NCI-H128 (cell line): Measurements from ENCODE around the gene ZNF674.
"Not testable (repeated sequence)": the region's sequence is repeated elsewhere in the genome, so short reads cannot be mapped to it uniquely, and the experiment has no call there.

Experiments
- DNase-seq: peaks from one replicate; lab custom pipeline; 2025; ENCODE audit not compliant: unreplicated experiment; lab: John Stamatoyannopoulos, UW

Gene ZNF674

DNA sequence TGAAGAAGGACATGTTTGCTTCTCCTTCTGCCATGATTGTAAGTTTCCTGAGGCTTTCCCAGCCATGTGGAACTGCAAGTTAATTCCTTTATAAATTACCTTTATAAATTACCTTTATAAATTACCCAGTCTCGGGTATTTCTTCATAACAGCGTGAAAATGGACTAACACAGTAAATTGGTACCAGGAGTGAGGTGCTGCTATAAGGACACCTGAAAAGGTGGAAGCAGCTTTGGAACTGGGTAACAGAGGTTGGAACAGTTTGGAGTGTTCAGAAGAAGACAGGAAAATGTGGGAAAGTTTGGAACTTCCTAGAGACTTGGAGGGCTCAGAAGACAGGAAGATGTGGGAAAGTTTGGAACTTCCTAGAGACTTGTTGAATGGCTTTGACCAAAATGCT, 66.6 kb downstream of the ZNF674 start:
- not testable (repeated sequence) for DNase-seq

DNA sequence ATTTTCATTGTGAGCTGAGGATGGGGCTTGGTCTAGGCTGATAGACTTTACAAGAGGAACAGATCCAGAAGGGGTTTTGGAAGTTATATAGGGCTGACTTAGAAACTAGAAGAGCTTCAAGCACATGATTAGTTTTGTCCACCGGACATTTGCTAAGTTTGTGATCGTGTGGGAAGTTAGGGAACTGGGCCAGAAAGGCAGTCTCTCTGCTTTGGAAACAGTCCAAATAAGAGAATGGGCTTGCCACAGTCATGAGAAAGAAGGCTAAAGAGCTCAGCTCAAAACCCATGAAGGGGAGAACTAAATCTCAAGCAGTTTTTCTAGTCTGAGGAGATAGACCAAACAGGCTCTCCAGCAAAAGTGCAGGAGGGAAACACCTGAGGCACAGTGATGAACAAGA, 67.8 kb downstream of the ZNF674 start:
- DNase-seq: no peak

DNA sequence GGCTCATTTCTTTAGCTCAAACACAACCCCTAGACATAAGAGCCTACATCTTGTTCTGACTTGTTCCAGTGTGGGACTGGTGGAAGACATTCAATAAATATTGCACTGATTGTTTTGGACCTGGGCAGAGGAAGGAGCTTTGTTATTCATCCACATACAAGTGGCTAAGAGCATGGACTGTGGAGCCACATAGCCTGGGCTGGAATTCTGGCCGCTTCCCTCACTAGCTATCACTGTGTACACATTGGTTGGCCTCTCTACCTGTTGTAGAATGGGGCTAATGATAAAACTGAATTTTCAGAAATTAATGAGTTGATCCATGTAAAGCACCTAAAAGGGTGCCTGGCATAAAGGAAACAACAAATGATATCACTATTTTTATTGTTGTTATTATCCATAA, 80.0 kb downstream of the ZNF674 start:
- DNase-seq: no peak

DNA sequence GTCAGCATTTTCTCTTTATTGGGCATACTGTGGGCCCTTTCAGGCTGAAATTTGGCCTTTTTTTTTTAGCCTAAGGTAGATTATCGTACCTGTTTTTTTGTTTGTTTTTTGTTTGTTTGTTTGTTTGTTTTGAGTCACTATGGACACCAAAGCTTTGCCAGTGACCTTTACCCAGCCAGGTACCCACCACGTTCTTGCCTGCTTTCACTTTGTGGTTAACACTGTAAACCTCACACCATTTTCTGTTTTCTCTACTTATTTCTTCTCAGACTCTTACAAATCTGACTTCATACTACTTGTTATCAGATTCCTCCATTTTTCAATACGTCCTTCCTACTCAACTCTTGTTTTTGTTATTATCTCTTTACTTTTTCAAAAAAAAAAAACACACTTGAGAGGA, 81.5 kb downstream of the ZNF674 start:
- DNase-seq: no peak

DNA sequence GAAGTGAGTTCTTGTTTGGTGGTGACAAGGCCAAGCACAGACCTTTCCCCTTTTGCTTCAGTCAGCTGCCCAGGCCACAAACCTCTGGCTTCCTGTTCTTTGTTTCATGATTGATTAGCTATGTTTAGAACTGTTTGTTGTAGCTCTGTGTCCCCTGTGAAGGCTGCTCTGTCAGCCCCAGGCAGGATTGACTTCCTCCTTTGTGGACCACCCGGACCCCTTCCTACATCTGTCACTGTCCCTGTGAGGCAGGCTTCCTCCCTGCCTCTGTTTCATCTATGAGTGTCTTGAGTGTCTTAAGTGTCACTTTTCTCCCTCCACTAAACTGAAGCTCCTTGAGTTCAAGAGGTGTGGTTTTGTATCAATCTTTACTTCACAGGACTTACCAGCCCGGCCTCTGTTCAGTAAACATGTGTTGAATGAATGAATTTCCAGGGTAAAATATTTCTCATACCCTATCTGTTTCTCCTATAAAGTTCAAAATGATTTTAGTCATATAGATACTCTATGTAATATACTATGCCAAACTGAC, 83.5 kb downstream of the ZNF674 start:
- DNase-seq: no peak

DNA sequence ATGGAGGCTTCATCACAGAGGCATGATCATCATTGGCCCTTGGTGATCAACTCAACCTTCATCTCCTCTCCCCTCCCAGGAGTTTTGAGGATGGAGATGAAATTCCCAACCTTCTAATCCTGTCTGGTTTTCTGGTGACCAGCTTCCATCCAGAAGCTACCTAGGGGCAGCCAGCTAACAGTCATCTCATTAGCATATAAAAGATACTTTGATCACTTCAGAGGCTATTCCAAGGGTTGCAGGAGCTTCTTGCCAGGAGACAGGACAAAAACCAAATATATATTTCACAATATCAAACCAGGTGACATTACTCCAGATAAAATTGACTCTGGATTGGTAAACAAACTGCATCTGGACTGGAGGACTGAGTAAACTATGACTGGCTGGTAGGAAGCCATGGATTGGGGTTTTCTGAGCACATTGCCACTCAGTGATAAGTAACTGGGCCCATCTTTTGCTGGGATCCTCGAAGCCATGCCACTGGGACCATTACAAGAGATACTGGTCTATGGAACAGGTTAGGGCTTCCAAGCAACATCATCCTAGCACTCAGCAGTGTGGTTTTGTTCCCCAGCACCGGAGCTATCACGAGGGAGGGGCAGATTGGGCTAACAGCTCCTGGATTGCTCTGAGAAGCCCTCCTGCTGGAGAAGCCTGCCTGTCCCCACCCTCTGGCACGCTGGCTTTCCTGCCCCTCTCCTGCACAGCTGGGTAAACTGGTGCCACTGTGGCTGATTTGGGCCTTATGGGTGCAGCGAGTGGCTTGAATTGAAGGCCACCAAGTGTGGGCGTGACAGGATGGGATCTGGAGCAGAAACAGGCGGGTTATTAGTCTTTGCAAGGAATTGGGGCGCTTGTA, 84.2 kb downstream of the ZNF674 start:
- DNase-seq: not testable (repeated sequence)

DNA sequence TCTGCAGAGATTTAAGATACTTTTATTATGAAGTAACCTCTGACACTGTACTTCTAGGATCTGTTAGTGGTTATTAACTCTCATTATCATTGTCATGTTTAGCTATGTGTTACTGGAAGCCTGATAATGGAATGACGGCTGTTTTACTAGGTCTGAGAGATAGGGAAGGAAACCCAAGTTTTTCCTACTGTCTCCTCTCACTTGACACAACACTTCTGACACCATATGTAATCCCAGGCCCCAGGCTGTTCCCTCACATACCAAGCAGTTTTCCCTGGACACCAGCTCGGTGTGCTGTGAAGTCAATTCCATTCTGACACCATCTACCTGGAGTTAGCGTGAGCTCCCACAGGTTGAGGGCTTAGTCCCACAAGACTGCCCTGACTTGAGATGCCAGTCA, 85.6 kb downstream of the ZNF674 start:
- no peak for DNase-seq

DNA sequence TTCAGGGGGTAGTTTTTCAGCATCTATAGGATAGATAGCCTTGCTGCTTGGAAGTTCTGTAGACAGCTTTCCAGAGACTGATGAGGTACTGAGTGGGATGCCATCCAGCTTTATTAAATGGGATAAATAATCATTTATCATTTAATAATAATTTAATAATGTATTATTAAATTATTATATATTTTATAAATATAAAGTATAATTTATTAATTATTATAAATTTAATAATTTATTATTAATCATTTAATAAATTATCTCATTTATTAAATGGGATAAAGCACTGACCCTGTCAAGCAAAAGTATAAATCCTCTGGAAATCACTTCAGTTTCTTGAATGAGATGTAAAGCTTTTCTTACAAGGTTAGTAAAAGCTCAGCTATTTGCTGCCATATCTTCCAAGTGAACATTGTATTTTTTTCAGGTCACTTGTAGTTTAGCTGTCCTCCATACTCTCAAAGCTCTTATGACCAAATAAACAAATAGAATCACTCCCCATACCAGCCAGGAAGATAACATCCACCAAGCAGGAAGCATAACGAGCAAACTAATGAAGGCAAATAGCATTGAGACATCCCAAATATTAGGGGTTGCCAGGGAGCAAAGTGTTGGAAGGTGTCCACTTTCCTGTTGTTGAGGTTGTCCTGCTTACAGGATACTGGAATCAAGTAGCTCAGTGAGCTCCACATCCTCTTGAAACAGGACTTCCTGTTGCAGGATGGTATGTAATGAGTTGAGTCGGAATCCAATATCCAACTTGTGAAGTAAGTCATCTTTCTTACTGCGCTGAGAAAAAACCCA, 88.9 kb downstream of the ZNF674 start:
- DNase-seq: no peak
